Brain microvascular endothelial cell (primary cell): Measurements from ENCODE around the gene TRMT2A.

Experiments used
- DNase-seq: peaks from one replicate; pipeline ENCODE4 v3.0.0-alpha.2; 2020
- H3K27ac ChIP-seq: fragments of 250-450 bp; sonication (Bioruptor Pico); 2 replicates; pipeline ENCODE4 v1.5.1; 2020; ENCODE audit warnings: mild to moderate bottlenecking, moderate library complexity
- H3K27me3 ChIP-seq: fragments of 250-450 bp; sonication (Bioruptor Pico); replicated peaks from 2 replicates; pipeline ENCODE4 v1.5.1; 2020; ENCODE audit warnings: mild to moderate bottlenecking
- H3K36me3 ChIP-seq: fragments of 250-450 bp; sonication (Bioruptor Pico); replicated peaks from 2 replicates; pipeline ENCODE4 v1.5.1; 2020; ENCODE audit warnings: mild to moderate bottlenecking
- H3K4me3 ChIP-seq: 2 replicates; pipeline ENCODE4 v1.5.1; 2011; ENCODE audit warnings: low read depth, mild to moderate bottlenecking, control low read depth, low read length, moderate library complexity
- CTCF ChIP-seq: IDR thresholded peaks from 2 replicates; pipeline ENCODE4 v1.5.1; 2011; ENCODE audit warnings: low read depth, mild to moderate bottlenecking, moderate library complexity, low read length, control low read depth, inconsistent platforms; ENCODE audit errors: missing control alignments
- in situ Hi-C: cut with HindIII; loops from 2 replicates; pipeline ENCODE4 v1.10.0; 2017; ENCODE audit warnings: low sequenced_read_pairs, low pct_ligation_motif_present

TRMT2A gene

GRCh38 chr22:20080776-20081654 lies 36.0 kb downstream of the TRMT2A start:
- peak overlapping the region; percentile 85 for H3K4me3 ChIP-seq
- no peak for TF ChIP-seq CTCF
- H3K27ac ChIP-seq = peak overlapping the region; percentile 83
- H3K36me3 ChIP-seq = peaks cover 18% of the 10 kb centered on the region
- in situ Hi-C loops = no loop called here
- DNase-seq = peak; percentile 38
- H3K27me3 ChIP-seq = no peaks in the 10 kb centered on the region

GRCh38 chr22:20080445-20080775 lies 36.6 kb downstream of the TRMT2A start:
- H3K27me3 ChIP-seq = no peaks in the 10 kb centered on the region
- H3K36me3 ChIP-seq = peaks cover 16% of the 10 kb centered on the region
- in situ Hi-C loops = no loop called here
- peak overlapping the region; percentile 83 for H3K27ac ChIP-seq
- DNase-seq = peak; percentile 2
- TF ChIP-seq CTCF = no peak
- H3K4me3 ChIP-seq = peak overlapping the region; percentile 85

- peak within 1 kb of the TSS; percentile 83 for H3K27ac ChIP-seq
- H3K4me3 ChIP-seq = peak within 1 kb of the TSS; percentile 85
- in situ Hi-C loops = no loop called here
- no peak for TF ChIP-seq CTCF
- no peaks in the 10 kb centered on the region for H3K27me3 ChIP-seq
- DNase-seq = peak; percentile 83
- H3K36me3 ChIP-seq = peaks cover 13% of the 10 kb centered on the region
Observed at GRCh38 chr22:20079745-20080444, 37.1 kb downstream of the TRMT2A start, which contains the start of gene DGCR8. TSS of gene DGCR8 (plus strand) at chr22:20080241. CDS start at chr22:20085964, 5,723 bp downstream.

- TF ChIP-seq CTCF = no peak
- in situ Hi-C loops = no loop called here
- H3K27ac ChIP-seq = no peak overlapping the region
Observed at GRCh38 chr22:20076627-20077172, 40.3 kb downstream of the TRMT2A start.

GRCh38 chr22:20071524-20071972 lies 45.5 kb downstream of the TRMT2A start:
- in situ Hi-C loops = no loop called here
- DNase-seq = no peak
- H3K27me3 ChIP-seq = no peaks in the 10 kb centered on the region
- no peak overlapping the region for H3K27ac ChIP-seq
- no peaks in the 10 kb centered on the region for H3K36me3 ChIP-seq
- TF ChIP-seq CTCF = no peak
- no peak overlapping the region for H3K4me3 ChIP-seq

More at GRCh38 chr22:20076627-20077172, 40.3 kb downstream of the TRMT2A start:
- no peak overlapping the region for H3K4me3 ChIP-seq
- DNase-seq = no peak
- H3K27me3 ChIP-seq = no peaks in the 10 kb centered on the region
- peaks cover 2% of the 10 kb centered on the region for H3K36me3 ChIP-seq
